Activated T-cell treated with anti-CD3 and anti-CD28 coated beads for 1 hour (primary cell): Measurements from ENCODE around the gene RXRG.
A peak's percentile ranks its signal among the peaks of the same experiment; 100 is the strongest.

Source experiments
- DNase-seq: peaks from one replicate; pipeline ENCODE4 v3.0.0-alpha.2; 2020; ENCODE audit warnings: low read depth

The RXRG gene

DNA sequence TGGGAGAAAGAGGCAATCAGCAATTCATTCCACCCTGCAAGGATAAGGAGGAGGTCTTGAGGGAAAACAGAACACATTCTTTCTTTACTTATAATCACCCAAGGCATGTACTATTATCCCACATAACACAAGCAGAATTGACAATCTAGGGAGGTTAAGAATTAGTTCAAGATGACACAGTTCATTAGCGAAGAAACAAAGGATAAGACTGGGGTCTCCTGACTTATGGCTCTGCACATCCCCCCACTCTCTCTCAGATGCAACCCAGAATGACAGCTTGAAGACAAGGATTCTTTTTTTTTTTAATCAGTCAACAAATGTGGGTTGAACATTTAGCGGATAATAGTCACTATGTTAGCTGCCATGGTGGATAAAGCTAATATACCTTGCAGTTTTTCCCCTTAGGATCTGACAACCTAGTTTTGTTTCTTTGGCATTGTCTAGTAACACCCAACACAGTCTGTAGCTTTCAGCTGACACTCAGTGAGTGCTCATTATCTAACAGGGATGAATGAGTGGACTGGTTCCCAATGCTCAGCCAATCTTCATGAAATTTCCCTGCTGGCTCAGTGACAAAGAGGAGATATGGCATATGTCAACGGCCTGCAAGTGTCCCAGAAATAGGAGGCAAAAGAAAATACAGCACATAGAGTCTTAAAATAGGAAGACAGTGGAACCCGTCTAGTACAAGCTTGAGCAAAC lies 35.1 kb downstream of the RXRG start:
- no peak for DNase-seq

- no peak for DNase-seq
These were observed 36.4 kb downstream of the RXRG start for GRCh38 chr1:165408518-165408917.

GRCh38 chr1:165407398-165407797 lies 37.5 kb downstream of the RXRG start:
- DNase-seq = no peak

- no peak for DNase-seq
These were observed 41.0 kb downstream of the RXRG start for GRCh38 chr1:165403835-165404482.

DNA sequence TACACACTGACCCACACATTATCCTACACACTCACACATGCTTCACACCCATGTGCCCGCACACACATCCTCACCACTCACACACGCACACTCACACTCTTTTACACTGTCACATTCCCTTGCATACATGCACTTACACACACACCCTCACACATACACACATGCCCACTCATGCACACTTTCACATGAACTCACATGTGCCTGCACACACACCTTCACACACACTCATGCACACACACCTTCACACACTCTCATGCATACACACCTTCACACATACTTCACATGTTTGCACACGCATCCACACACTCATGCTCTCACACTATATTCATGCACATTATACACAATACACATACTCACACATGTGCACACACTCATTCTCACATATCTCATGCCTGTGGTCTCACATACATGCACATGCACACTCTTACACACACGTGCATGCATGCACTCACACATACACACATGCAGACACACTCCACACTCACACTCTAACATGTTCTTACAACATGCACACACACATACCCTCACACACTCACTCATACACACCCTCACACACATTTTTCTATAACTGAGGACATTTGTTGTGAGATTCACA lies 42.3 kb downstream of the RXRG start:
- DNase-seq = no peak

DNA sequence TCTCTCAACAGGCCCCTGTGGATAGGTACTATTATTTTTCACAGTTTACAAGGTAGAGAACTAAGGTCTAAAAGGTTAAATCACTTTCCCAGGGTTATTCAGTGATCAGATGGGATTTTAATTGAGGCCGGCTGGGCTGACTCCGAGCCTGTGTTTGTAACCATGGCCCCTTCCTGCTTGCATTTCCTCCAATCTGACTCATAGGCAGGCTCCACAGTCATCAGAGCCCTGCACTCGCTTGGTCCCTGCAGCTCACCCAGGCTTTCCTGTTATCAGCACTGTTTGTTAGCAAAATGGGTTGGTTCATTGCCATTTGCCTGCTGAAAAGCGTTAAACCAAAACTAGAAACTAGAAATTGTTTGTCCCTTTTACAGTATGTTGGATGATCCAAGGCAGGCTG lies 47.0 kb downstream of the RXRG start:
- DNase-seq = no peak

- DNase-seq = no peak
These were observed 49.0 kb downstream of the RXRG start for GRCh38 chr1:165395901-165396300.

GRCh38 chr1:165395478-165395877 lies 49.4 kb downstream of the RXRG start:
- no peak for DNase-seq

DNA sequence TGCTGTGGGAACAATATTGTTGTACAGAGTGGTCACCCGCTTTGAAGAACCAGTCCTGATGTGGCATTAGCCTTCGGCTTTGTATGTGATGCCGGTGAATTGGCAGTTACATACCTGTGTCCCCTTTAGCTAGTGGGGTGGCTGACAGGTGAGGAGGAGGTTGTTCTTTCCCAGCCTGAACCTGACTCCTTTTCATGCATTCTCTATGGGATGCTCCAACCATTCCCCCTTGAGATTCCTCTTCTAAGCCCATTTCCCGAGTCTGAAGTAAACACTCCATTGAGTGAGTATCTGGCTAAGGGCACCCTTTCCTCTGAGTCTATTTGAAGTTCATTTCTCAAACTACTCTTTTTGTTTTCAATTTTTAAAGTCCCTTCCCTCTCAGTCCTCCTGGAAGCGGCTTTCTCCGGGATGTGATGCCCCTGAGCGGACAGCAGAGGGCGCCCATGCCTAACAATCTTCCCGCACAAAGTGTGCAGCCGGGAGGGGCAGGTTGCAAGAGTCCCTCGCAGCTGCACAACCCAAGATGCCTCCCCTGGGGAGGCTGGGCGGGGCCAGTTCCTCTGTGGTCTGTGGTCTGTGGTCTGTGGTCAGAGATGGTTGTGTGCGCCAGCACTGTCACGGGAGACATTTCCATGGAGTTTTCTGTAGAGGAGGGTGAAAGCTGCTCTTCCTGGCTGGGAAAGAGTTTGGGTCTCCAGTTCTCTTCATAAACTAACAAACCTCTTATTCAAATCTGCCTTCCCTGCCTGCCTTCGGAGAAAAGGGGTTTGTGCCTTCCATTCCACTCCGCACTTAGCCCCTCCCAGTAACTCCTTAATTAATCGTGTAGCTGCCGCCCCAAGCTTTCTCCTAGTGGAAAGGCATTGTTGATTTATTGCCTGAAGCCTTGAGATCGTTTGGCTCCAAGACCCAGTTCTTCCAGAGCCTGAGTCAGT lies 52.0 kb downstream of the RXRG start:
- peak; percentile 82 for DNase-seq

- DNase-seq = no peak
These were observed 55.3 kb downstream of the RXRG start for GRCh38 chr1:165389609-165390008.

DNA sequence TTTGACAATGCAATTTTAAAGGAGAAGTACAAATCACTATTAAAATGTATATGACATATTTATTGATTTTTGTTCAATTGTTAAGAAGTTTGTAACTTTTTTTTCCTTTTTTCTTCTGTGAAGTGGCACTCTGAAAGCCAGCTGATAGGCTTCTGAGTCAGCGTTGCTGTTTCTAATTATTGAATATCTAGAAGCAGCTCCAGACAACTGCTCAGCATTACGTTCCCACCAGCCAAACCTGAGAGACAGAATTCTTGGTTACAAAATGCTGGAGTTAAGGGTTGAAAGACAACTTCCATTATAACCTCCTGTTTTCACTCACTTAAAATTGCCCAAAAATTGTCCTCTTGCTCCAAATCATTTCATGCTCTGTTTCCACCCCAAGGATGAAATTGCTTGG lies 57.0 kb downstream of the RXRG start:
- DNase-seq = no peak

GRCh38 chr1:165387505-165387904 lies 57.4 kb downstream of the RXRG start:
- no peak for DNase-seq

DNA sequence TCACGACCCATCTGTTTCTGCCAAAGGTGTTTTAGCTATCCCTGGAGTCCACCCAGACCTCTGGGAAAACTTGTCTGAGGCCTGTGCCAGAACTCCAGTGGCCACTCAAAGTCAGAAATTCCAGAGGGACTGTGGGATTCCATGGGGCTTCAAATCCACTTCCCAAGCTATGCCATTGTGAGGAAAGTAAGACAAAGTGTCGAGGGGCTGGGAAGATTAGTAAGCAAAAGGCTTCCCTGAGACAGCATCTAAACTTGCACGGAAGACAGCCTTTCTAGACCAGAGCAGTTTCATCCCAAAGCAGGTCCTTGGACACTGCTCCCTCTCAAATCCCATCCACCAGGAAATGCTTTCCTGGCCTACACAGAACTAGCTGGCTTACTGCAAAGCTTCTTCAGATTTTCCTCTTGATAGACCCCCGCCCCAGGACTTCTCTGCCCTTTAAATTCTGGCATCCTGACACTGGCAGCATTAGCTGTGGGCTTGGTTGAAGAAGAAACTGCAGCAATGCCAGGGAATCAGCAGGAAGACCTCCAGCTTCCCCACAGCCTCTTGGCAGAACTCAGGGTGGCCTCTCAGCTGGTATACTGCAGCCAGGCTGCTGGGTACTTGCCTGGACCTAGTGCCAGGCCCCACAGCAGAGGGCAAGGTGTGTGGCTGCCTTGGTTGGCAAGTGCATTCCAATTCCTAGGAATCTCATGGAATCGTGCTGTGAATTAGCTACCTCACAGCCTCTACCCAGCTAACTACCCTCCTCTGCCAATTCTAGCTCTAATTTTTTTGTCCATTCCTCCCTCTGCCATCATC lies 61.1 kb downstream of the RXRG start:
- no peak for DNase-seq

GRCh38 chr1:165383067-165383466 lies 61.9 kb downstream of the RXRG start:
- no peak for DNase-seq

DNA sequence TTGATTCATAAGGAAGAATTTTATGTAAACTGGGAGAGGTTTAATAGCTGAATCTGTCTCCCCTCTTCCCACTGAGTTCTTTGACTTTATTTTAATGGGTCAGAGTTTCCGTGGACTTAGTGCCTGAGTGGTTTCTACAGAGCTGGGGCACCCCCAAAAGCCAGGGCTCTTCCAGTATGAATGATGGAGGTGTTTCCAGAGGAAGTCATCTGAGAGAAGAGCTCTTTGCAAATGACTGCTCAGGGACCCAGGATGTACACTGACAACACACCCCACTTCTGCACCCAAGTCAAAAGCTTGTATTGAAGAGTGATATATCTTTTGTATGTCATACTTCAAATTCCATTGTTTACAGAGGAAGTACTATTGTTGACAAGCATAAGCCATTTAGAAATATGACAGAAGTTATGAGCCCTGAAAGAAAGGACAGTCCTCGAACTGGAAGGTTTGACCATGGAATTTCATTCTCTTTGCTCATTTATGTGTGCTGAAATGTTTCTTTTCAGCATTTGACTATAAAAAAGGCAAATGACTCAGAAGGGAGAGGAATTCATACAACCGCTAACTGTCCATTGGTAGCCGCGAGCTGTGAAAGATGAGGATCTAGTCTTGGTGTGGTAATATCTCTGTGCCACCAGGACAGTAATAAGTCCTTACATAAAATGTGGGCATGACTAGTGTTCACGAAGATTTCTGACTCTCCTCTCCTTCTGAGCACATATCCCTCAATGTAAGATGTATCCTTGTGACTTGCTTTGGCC lies 63.0 kb downstream of the RXRG start:
- no peak for DNase-seq

DNA sequence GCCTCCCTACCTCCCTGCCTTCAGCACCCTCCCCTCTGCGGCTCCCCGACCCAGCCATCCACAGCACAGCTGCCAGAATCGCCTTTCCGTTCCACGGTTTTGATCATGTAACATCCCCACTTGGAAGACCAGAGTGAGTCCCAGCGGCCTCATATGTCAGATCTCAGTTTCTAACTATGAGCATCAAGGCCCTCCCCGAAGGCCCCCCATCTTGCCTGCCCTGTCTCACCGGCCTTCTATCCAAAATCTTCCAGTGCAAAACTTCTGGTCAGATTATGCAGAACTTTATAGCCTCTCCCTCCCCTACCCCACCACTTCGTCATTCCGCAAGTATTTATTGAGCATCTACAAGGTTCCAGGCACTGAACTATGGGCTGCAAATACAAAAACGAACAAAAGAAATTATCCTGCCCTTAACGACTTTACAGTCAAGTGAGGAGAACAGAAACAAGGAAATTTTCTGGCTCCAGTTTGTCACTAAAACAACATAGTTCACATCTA lies 68.1 kb downstream of the RXRG start:
- DNase-seq = no peak

- DNase-seq = peak; percentile 8
These were observed 68.7 kb downstream of the RXRG start for GRCh38 chr1:165376041-165376810.

GRCh38 chr1:165375623-165376022 lies 69.3 kb downstream of the RXRG start:
- no peak for DNase-seq

- DNase-seq = no peak
These were observed 73.2 kb downstream of the RXRG start for GRCh38 chr1:165371588-165372225.
